Measurements from ENCODE around the gene BSCL2.

BSCL2 gene

DNA sequence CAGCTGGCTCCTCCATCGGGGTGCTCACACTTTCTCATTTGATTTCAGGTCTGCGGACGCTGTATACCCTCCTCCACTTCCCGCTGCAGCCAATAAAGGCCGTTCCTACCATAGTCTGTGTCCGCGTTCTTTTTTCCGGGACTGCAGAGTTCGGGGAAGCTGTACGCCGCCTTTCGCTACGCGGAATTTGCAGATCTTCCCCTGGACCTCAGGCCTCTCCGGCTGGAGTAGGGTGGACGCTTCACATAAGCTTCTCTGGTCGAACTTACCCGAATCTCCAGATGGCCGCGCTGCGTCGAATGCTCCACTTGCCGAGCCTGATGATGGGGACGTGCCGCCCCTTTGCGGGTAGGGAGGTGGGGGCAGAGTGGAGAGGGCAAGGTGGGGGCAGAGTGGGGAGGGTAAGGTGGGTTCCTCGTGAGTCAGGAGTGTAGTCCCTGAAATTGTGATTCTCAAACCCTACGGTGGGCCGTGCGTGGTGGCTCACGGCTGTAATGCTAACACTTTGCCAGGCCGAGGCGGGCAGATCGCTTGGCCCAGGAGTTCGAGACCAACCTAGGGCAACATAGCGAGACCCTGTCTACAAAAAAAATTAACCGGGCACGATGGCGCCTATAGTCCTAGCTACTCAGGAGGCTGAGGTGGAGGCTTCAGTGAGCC lies 41.5 kb downstream of the BSCL2 start:
- H3K4me3 ChIP-seq (ENCODE audit: low read length): peak overlapping the region; percentile 98
- peaks cover 73% of the 10 kb centered on the region for H3K79me2 ChIP-seq (ENCODE audit: control insufficient read depth, low read length)
- H3K36me3 ChIP-seq (ENCODE audit: control insufficient read depth, low read length): peaks cover 69% of the 10 kb centered on the region
- H3K27me3 ChIP-seq (ENCODE audit: control insufficient read depth, low read length): no peaks in the 10 kb centered on the region
- H3F3A ChIP-seq (ENCODE audit: control insufficient read depth, insufficient read depth): peaks cover 48% of the 10 kb centered on the region
- peaks cover 12% of the 10 kb centered on the region for H4K20me1 ChIP-seq (ENCODE audit: control insufficient read depth, insufficient read depth, low read depth, low read length)
- H3K27ac ChIP-seq (ENCODE audit: low read depth, low read length): peak overlapping the region; percentile 92
- no peaks in the 10 kb centered on the region for H3K9me2 ChIP-seq (replicated peaks; ENCODE audit: control insufficient read depth, low read length)
- peaks cover 48% of the 10 kb centered on the region for H3K4me1 ChIP-seq (ENCODE audit: control insufficient read depth, low read length)
- TF ChIP-seq, protein P1, sequence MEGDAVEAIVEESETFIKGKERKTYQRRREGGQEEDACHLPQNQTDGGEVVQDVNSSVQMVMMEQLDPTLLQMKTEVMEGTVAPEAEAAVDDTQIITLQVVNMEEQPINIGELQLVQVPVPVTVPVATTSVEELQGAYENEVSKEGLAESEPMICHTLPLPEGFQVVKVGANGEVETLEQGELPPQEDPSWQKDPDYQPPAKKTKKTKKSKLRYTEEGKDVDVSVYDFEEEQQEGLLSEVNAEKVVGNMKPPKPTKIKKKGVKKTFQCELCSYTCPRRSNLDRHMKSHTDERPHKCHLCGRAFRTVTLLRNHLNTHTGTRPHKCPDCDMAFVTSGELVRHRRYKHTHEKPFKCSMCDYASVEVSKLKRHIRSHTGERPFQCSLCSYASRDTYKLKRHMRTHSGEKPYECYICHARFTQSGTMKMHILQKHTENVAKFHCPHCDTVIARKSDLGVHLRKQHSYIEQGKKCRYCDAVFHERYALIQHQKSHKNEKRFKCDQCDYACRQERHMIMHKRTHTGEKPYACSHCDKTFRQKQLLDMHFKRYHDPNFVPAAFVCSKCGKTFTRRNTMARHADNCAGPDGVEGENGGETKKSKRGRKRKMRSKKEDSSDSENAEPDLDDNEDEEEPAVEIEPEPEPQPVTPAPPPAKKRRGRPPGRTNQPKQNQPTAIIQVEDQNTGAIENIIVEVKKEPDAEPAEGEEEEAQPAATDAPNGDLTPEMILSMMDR (IDR thresholded peaks at IDR 0.05; ENCODE audit: low read depth, low read length, poor library complexity, severe bottlenecking): no peak
- no peak for TF ChIP-seq EZH2phosphoT487 (IDR thresholded peaks at IDR 0.05; ENCODE audit: borderline replicate concordance, low read length)
- peak overlapping the region; percentile 99 for H3K4me2 ChIP-seq (ENCODE audit: low read length)
- no peaks in the 10 kb centered on the region for H3K9me3 ChIP-seq (ENCODE audit: control insufficient read depth, insufficient read depth, low read length)

DNA sequence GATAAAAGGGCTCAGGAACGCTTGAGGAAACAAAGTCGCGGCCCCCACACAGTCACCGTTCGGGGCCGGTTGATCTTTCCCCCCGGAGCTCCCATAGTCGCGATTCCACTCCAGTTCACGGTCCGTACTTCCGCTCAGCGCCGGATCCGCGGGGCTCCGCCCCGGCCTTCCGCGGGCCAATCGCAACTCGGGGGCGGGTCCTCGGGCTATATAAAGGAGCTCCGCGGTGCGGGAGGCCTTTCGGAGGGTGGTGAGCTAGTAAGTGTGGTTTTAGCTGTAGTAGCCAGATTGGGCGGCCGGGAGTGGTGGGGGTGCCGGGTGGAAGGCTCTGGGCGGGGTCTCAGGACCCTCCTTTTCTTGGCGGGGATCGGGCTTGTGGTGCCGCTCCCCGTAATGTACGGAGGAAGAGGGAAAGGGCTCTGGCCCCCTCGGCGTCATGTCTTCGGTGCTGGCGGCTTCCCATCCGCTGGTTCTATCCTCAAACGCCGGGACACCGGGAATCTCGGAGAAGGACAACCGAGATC lies 42.1 kb downstream of the BSCL2 start, which contains the start of the genes C11orf98 and CSKMT:
Gene C11orf98 (minus strand): TSS at position 136 of the 524 bp plus-strand sequence. CDS start 41 bp downstream, at position 95.
Gene CSKMT (plus strand): TSS at position 238 of the 524 bp plus-strand sequence. CDS start 568 bp downstream, outside the sequence.
- peaks cover 12% of the 10 kb centered on the region for H4K20me1 ChIP-seq (ENCODE audit: control insufficient read depth, insufficient read depth, low read depth, low read length)
- peaks cover 70% of the 10 kb centered on the region for H3K36me3 ChIP-seq (ENCODE audit: control insufficient read depth, low read length)
- peaks cover 67% of the 10 kb centered on the region for H3K79me2 ChIP-seq (ENCODE audit: control insufficient read depth, low read length)
- H3K4me1 ChIP-seq (ENCODE audit: control insufficient read depth, low read length): peaks cover 42% of the 10 kb centered on the region
- TF ChIP-seq, protein P1 (IDR thresholded peaks at IDR 0.05; ENCODE audit: low read depth, low read length, poor library complexity, severe bottlenecking): no peak
- TF ChIP-seq EZH2phosphoT487 (IDR thresholded peaks at IDR 0.05; ENCODE audit: borderline replicate concordance, low read length): no peak
- H3F3A ChIP-seq (ENCODE audit: control insufficient read depth, insufficient read depth): peaks cover 46% of the 10 kb centered on the region
- no peaks in the 10 kb centered on the region for H3K9me3 ChIP-seq (ENCODE audit: control insufficient read depth, insufficient read depth, low read length)
- peak within 1 kb of the TSS; percentile 92 for H3K27ac ChIP-seq (ENCODE audit: low read depth, low read length)
- H3K4me2 ChIP-seq (ENCODE audit: low read length): peak within 1 kb of the TSS; percentile 99
- H3K4me3 ChIP-seq (ENCODE audit: low read length): peak within 1 kb of the TSS; percentile 98
- no peaks in the 10 kb centered on the region for H3K9me2 ChIP-seq (replicated peaks; ENCODE audit: control insufficient read depth, low read length)
- no peaks in the 10 kb centered on the region for H3K27me3 ChIP-seq (ENCODE audit: control insufficient read depth, low read length)

DNA sequence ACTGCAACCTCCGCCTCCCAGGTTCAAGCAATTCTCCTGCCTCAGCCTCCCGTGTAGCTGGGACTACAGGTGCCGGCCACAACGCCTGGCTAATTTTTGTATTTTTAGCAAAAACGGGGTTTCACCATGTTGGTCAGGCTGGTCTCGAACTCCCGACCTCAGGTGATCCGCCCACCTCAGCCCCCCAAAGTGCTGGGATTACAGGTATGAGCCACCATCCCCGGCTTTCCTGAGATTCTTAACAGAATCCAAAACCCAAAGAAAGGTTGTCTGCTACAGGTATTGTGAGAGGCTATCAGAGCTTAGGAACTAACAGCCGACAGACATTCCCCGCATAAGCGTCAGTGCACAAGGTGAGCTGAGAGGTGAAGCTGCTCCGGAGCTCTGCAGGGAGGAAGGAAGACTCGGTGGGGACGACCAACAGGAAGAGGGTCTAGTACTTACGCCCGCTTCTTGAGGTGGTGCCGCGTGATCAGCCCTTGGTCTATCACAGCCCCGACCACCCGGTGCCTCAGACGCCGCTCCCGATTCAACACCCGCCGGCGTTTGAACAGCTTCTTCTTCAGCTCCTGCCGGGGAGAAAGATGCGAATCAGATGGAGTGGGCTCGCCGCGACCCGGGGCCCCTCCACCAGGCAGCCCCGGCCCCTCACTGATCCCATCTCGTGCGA lies 42.7 kb downstream of the BSCL2 start:
- H3K9me2 ChIP-seq (replicated peaks; ENCODE audit: control insufficient read depth, low read length): no peaks in the 10 kb centered on the region
- peaks cover 12% of the 10 kb centered on the region for H4K20me1 ChIP-seq (ENCODE audit: control insufficient read depth, insufficient read depth, low read depth, low read length)
- peaks cover 42% of the 10 kb centered on the region for H3F3A ChIP-seq (ENCODE audit: control insufficient read depth, insufficient read depth)
- TF ChIP-seq, protein P1 (IDR thresholded peaks at IDR 0.05; ENCODE audit: low read depth, low read length, poor library complexity, severe bottlenecking): no peak
- no peak for TF ChIP-seq EZH2phosphoT487 (IDR thresholded peaks at IDR 0.05; ENCODE audit: borderline replicate concordance, low read length)
- peak overlapping the region; percentile 98 for H3K4me3 ChIP-seq (ENCODE audit: low read length)
- H3K9me3 ChIP-seq (ENCODE audit: control insufficient read depth, insufficient read depth, low read length): no peaks in the 10 kb centered on the region
- peak overlapping the region; percentile 92 for H3K27ac ChIP-seq (ENCODE audit: low read depth, low read length)
- no peaks in the 10 kb centered on the region for H3K27me3 ChIP-seq (ENCODE audit: control insufficient read depth, low read length)
- peaks cover 61% of the 10 kb centered on the region for H3K79me2 ChIP-seq (ENCODE audit: control insufficient read depth, low read length)
- H3K36me3 ChIP-seq (ENCODE audit: control insufficient read depth, low read length): peaks cover 64% of the 10 kb centered on the region
- peaks cover 36% of the 10 kb centered on the region for H3K4me1 ChIP-seq (ENCODE audit: control insufficient read depth, low read length)
- peak overlapping the region; percentile 99 for H3K4me2 ChIP-seq (ENCODE audit: low read length)
